K562 (cell line): ENCODE results near the gene MED28. TPM values are rescaled to one million over a fixed set of nuclear protein-coding genes. Genes with fewer than 3 reads are reported as not detected.

Experiments
- ARID1B ChIP-seq: fragments of 450-650 bp; IDR thresholded peaks from 2 replicates; pipeline ENCODE4 v1.6.1; 2016; ENCODE audit warnings: antibody characterized with exemption, mild to moderate bottlenecking, inconsistent platforms
- BRF2 ChIP-seq: IDR thresholded peaks from 3 replicates; pipeline ENCODE4 v1.6.1; 2011; ENCODE audit warnings: borderline replicate concordance, mild to moderate bottlenecking; ENCODE audit not compliant: insufficient read length, insufficient read depth
- CBFA2T3 ChIP-seq: fragments of 450-650 bp; IDR thresholded peaks from 2 replicates; pipeline ENCODE4 v1.6.1; 2017
- CC2D1A ChIP-seq: fragments of 450-650 bp; IDR thresholded peaks from 2 replicates; pipeline ENCODE4 v1.6.1; 2017; ENCODE audit warnings: mild to moderate bottlenecking
- CTCF ChIP-seq, 3 experiments: IDR thresholded peaks in 2 of 3; conservative IDR thresholded peaks in 1 of 3; 2 replicates each; pipeline ENCODE4 v1.5.1; 2011 to 2012; ENCODE audit warnings: low read length in 3 of 3, mild to moderate bottlenecking in 3 of 3, control low read depth in 2 of 3, improper control_type of control experiment in 1 of 3, inconsistent platforms in 1 of 3, low read depth in 1 of 3, mixed read lengths in 1 of 3, moderate library complexity in 1 of 3; ENCODE audit not compliant: insufficient read depth in 2 of 3
- DPF2 ChIP-seq: fragments of 450-650 bp; IDR thresholded peaks from 2 replicates; pipeline ENCODE4 v1.6.1; 2016
- FOXJ3 ChIP-seq: sonication (generic); formaldehyde crosslinking; IDR thresholded peaks from 2 replicates; pipeline ENCODE4 v1.4.0; 2020; ENCODE audit warnings: mild to moderate bottlenecking, missing genetic modification reagents
- HDAC2 ChIP-seq: fragments of 450-650 bp; IDR thresholded peaks from 2 replicates; pipeline ENCODE4 v1.6.1; 2016; ENCODE audit warnings: mild to moderate bottlenecking
- HLTF ChIP-seq: fragments of 450-650 bp; IDR thresholded peaks from 2 replicates; pipeline ENCODE4 v1.6.1; 2016
- HMBOX1 ChIP-seq: sonication (generic); IDR thresholded peaks from 2 replicates; pipeline ENCODE4 v1.6.1; 2016
- IFI16 ChIP-seq: fragments of 250-450 bp; sonication (Bioruptor Pico); IDR thresholded peaks from 2 replicates; pipeline ENCODE4 v2.1.2; 2022; ENCODE audit warnings: mild to moderate bottlenecking, inconsistent platforms
- MCM5 ChIP-seq: fragments of 450-650 bp; IDR thresholded peaks from 2 replicates; pipeline ENCODE4 v1.6.1; 2016; ENCODE audit warnings: low read depth
- MTA2 ChIP-seq: fragments of 450-650 bp; IDR thresholded peaks from 2 replicates; pipeline ENCODE4 v1.6.1; 2016; ENCODE audit warnings: low read depth
- NCOR1 ChIP-seq: fragments of 450-650 bp; IDR thresholded peaks from 2 replicates; pipeline ENCODE4 v1.6.1; 2016; ENCODE audit warnings: mild to moderate bottlenecking, moderate library complexity
- NEUROD1 ChIP-seq: fragments of 150-350 bp; IDR thresholded peaks from 2 replicates; pipeline ENCODE4 v1.6.1; 2014; ENCODE audit warnings: borderline replicate concordance, low read length, low read depth; ENCODE audit not compliant: partially characterized antibody
- NFE2 ChIP-seq: IDR thresholded peaks from 2 replicates; pipeline ENCODE4 v1.6.1; 2014; ENCODE audit warnings: antibody characterized with exemption, low read depth
- NR2C1 ChIP-seq, 2 experiments: fragments of 450-650 bp; IDR thresholded peaks; 2 replicates each; pipeline ENCODE4 v1.6.1; 2017; ENCODE audit warnings: mild to moderate bottlenecking in 2 of 2, antibody characterized with exemption in 1 of 2, inconsistent platforms in 1 of 2, missing compliant biosample characterization in 1 of 2, missing genetic modification characterization in 1 of 2
- SMAD1 ChIP-seq: fragments of 150-350 bp; IDR thresholded peaks from 2 replicates; pipeline ENCODE4 v1.6.1; 2014; ENCODE audit warnings: low read length, low read depth; ENCODE audit not compliant: partially characterized antibody
- SMAD3 ChIP-seq: fragments of 450-650 bp; formaldehyde crosslinking; conservative IDR thresholded peaks from 2 replicates; pipeline ENCODE4 v1.4.0; 2020; ENCODE audit warnings: mild to moderate bottlenecking
- SP1 ChIP-seq: sonication (generic); formaldehyde crosslinking; IDR thresholded peaks from 2 replicates; pipeline ENCODE4 v1.8.1; 2022; ENCODE audit warnings: mild to moderate bottlenecking, missing genetic modification reagents
- TAF7 ChIP-seq: fragments of 450-650 bp; IDR thresholded peaks from 2 replicates; pipeline ENCODE4 v1.6.1; 2016; ENCODE audit warnings: missing genetic modification characterization, missing compliant biosample characterization
- TAL1 ChIP-seq: fragments of 450-650 bp; IDR thresholded peaks from 2 replicates; pipeline ENCODE4 v1.6.1; 2016; ENCODE audit warnings: mild to moderate bottlenecking
- TRIM28 ChIP-seq: fragments of 450-650 bp; IDR thresholded peaks from 2 replicates; pipeline ENCODE4 v1.6.1; 2017
- UBTF ChIP-seq, 2 experiments: IDR thresholded peaks; 2 replicates each; pipeline ENCODE4 v1.6.1; 2012; ENCODE audit warnings: improper control_type of control experiment in 2 of 2, low read depth in 2 of 2, low read length in 2 of 2, borderline replicate concordance in 1 of 2
- ZKSCAN8 ChIP-seq: fragments of 200-800 bp; sonication (Bioruptor generic); IDR thresholded peaks from 2 replicates; pipeline ENCODE4 v1.6.1; 2016; ENCODE audit warnings: missing genetic modification characterization, missing compliant biosample characterization
- ZNF121 ChIP-seq: sonication (generic); formaldehyde crosslinking; conservative IDR thresholded peaks from 2 replicates; pipeline ENCODE4 v1.8.0; 2022; ENCODE audit warnings: missing genetic modification reagents
- ZNF76 ChIP-seq: fragments of 250-450 bp; sonication (Bioruptor Pico); IDR thresholded peaks from 2 replicates; pipeline ENCODE4 v1.4.0; 2020; ENCODE audit warnings: mild to moderate bottlenecking, moderate library complexity, borderline replicate concordance
- polyA plus RNA-seq, 8 experiments: library from polyadenylated mRNA; depleted of rRNA in 4 of 8; stranded (reverse) in 5 of 8; unstranded in 3 of 8; fragments of >200 nt; fragmentation: Nextera tagmentation in 2 of 8; fragmentation: Illumina TruSeq in 1 of 8; extraction: Ambion mirVana in 2 of 8; extraction: Trizol in 1 of 8; gene quantifications; 2 replicates each; pipeline versions ENCODE4 v1.2.1 to v1.2.3, GENCODE V29; 2011 to 2014; ENCODE audit warnings: inconsistent platforms in 1 of 8, missing spikeins in 1 of 8
- total RNA-seq, 7 experiments: library from RNA; depleted of rRNA in 6 of 7; stranded (reverse); fragments of >200 nt in 6 of 7; fragmentation: Illumina TruSeq in 2 of 7; extraction: Trizol in 2 of 7; gene quantifications; 2 replicates each; pipeline versions ENCODE4 v1.2.1 to v1.2.3, GENCODE V29; 2011 to 2021; ENCODE audit warnings: low replicate concordance in 1 of 7

The MED28 gene
- total and polyA plus RNA-seq, 9 of the 15 experiments (the other 6 are each of a cell fraction or from before 2014, with no cell fraction given) = 15.5 to 93.8 (median 50.5) TPM

- TF ChIP-seq SMAD3 (CRISPR knock-in tag) = peak; percentile 60; the same call in 1 of the 2 replicates
- TF ChIP-seq TAL1 = peak; percentile 96
- TF ChIP-seq SMAD1 = peak; percentile 83
- 0 out of 2 replicates have a peak, but pooled peaks have one; percentile 18 for TF ChIP-seq NFE2
- no peak for TF ChIP-seq UBTF (IDR thresholded peaks at IDR 0.05; ENCODE audit: borderline replicate concordance in 1 of 2, low read depth in 2 of 2, low read length in 2 of 2)
- TF ChIP-seq ZNF121 (CRISPR knock-in tag) = no peak
- TF ChIP-seq CBFA2T3 = peak; percentile 97
- no peak for TF ChIP-seq FOXJ3 (CRISPR knock-in tag)
- 0 out of 2 replicates have a peak, but pooled peaks have one; percentile 46 for TF ChIP-seq HMBOX1
- TF ChIP-seq CC2D1A = peak; percentile 83; the same call in 1 of the 2 replicates
- no peak for TF ChIP-seq MCM5
- peak; percentile 76 for TF ChIP-seq NEUROD1
- TF ChIP-seq TAF7 (tag) = no peak
- no peak for TF ChIP-seq NR2C1 (IDR thresholded peaks at IDR 0.05)
- peak; percentile 32; the same call in 1 of the 2 replicates for TF ChIP-seq NR2C1 (tag; IDR thresholded peaks at IDR 0.05)
- TF ChIP-seq SP1 = no peak
- no peak for TF ChIP-seq IFI16
- TF ChIP-seq HDAC2 = peak; percentile 79; the same call in 1 of the 2 replicates
- TF ChIP-seq ZNF76 (CRISPR knock-in tag) = no peak
- TF ChIP-seq DPF2 = peak; percentile 97
- 0 out of 2 replicates have a peak, but pooled peaks have one; percentile 37 for TF ChIP-seq ZKSCAN8 (CRISPR knock-in tag)
- peak; percentile 98 for TF ChIP-seq ARID1B
- no peak for TF ChIP-seq CTCF (IDR thresholded peaks at IDR 0.05 in 2 of 3, conservative IDR thresholded peaks at IDR 0.05 in 1 of 3; ENCODE audit: insufficient read depth in 2 of 3, low read depth in 1 of 3, low read length in 3 of 3)
- peak; percentile 95 for TF ChIP-seq MTA2
- TF ChIP-seq HLTF = no peak
- no peak for TF ChIP-seq BRF2
- TF ChIP-seq NCOR1 = peak; percentile 94
- TF ChIP-seq TRIM28 = no peak
Observed at GRCh38 chr4:17670423-17670822, 56.0 kb downstream of the MED28 start (continued).
